ENCODE data around the gene RBBP4. TPM values are rescaled to one million over a fixed set of nuclear protein-coding genes. Genes with fewer than 3 reads are reported as not detected.
A peak's percentile ranks its signal among the peaks of the same experiment; 100 is the strongest.

Gene RBBP4
- total and polyA plus RNA-seq, 2 of the 13 experiments (the other 11 are each of a cell fraction or from before 2014, with no cell fraction given), result 64.4 to 166 TPM

- TF ChIP-seq, protein P1, sequence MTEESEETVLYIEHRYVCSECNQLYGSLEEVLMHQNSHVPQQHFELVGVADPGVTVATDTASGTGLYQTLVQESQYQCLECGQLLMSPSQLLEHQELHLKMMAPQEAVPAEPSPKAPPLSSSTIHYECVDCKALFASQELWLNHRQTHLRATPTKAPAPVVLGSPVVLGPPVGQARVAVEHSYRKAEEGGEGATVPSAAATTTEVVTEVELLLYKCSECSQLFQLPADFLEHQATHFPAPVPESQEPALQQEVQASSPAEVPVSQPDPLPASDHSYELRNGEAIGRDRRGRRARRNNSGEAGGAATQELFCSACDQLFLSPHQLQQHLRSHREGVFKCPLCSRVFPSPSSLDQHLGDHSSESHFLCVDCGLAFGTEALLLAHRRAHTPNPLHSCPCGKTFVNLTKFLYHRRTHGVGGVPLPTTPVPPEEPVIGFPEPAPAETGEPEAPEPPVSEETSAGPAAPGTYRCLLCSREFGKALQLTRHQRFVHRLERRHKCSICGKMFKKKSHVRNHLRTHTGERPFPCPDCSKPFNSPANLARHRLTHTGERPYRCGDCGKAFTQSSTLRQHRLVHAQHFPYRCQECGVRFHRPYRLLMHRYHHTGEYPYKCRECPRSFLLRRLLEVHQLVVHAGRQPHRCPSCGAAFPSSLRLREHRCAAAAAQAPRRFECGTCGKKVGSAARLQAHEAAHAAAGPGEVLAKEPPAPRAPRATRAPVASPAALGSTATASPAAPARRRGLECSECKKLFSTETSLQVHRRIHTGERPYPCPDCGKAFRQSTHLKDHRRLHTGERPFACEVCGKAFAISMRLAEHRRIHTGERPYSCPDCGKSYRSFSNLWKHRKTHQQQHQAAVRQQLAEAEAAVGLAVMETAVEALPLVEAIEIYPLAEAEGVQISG (CRISPR knock-in tag; IDR thresholded peaks at IDR 0.05), result peak; percentile 54; the same call in 1 of the 2 replicates
- TF ChIP-seq PHF21A (CRISPR knock-in tag; IDR thresholded peaks at IDR 0.05), result peak; percentile 63; the same call in 1 of the 2 replicates
- TF ChIP-seq POLR2AphosphoS5 (IDR thresholded peaks at IDR 0.05; ENCODE audit: low read depth, low read length), result peak; percentile 85; the same call in 1 of the 2 replicates
- peak; percentile 88; the same call in 1 of the 2 replicates for TF ChIP-seq TFAP4 (IDR thresholded peaks at IDR 0.05; ENCODE audit: borderline replicate concordance, low read depth)
- 0 out of 2 replicates have a peak, but pooled peaks have one; percentile 23 for TF ChIP-seq ZSCAN31 (CRISPR knock-in tag; IDR thresholded peaks at IDR 0.05; ENCODE audit: low read depth)
- TF ChIP-seq GABPB1 (CRISPR knock-in tag; IDR thresholded peaks at IDR 0.05), result peak; percentile 69; the same call in 1 of the 2 replicates
- peak; percentile 40; the same call in 1 of the 2 replicates for TF ChIP-seq SAFB2 (CRISPR knock-in tag; IDR thresholded peaks at IDR 0.05; ENCODE audit: borderline replicate concordance, low read depth)
- TF ChIP-seq, protein P2, sequence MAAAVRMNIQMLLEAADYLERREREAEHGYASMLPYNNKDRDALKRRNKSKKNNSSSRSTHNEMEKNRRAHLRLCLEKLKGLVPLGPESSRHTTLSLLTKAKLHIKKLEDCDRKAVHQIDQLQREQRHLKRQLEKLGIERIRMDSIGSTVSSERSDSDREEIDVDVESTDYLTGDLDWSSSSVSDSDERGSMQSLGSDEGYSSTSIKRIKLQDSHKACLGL (CRISPR knock-in tag; IDR thresholded peaks at IDR 0.05), result 0 out of 2 replicates have a peak, but pooled peaks have one; percentile 21
- TF ChIP-seq ZFP36L1 (CRISPR knock-in tag; IDR thresholded peaks at IDR 0.05), result 0 out of 2 replicates have a peak, but pooled peaks have one; percentile 41
- TF ChIP-seq CENPT (CRISPR knock-in tag; IDR thresholded peaks at IDR 0.05; ENCODE audit: low read depth), result peak; percentile 43; the same call in 1 of the 2 replicates
- peak; percentile 49; the same call in 1 of the 2 replicates for TF ChIP-seq MAX (IDR thresholded peaks at IDR 0.05)
- no peak for TF ChIP-seq KDM6A (CRISPR knock-in tag; IDR thresholded peaks at IDR 0.05; ENCODE audit: low read depth)
- peak; percentile 37 for TF ChIP-seq HNRNPLL (IDR thresholded peaks at IDR 0.05; ENCODE audit: low read depth, low read length, poor library complexity, severe bottlenecking)
- TF ChIP-seq, protein P3, sequence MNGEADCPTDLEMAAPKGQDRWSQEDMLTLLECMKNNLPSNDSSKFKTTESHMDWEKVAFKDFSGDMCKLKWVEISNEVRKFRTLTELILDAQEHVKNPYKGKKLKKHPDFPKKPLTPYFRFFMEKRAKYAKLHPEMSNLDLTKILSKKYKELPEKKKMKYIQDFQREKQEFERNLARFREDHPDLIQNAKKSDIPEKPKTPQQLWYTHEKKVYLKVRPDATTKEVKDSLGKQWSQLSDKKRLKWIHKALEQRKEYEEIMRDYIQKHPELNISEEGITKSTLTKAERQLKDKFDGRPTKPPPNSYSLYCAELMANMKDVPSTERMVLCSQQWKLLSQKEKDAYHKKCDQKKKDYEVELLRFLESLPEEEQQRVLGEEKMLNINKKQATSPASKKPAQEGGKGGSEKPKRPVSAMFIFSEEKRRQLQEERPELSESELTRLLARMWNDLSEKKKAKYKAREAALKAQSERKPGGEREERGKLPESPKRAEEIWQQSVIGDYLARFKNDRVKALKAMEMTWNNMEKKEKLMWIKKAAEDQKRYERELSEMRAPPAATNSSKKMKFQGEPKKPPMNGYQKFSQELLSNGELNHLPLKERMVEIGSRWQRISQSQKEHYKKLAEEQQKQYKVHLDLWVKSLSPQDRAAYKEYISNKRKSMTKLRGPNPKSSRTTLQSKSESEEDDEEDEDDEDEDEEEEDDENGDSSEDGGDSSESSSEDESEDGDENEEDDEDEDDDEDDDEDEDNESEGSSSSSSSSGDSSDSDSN (CRISPR knock-in tag; IDR thresholded peaks at IDR 0.05), result 0 out of 2 replicates have a peak, but pooled peaks have one; percentile 20
- TF ChIP-seq DR1 (CRISPR knock-in tag; IDR thresholded peaks at IDR 0.05), result peak; percentile 79
- TF ChIP-seq ZMYM3 (CRISPR knock-in tag; IDR thresholded peaks at IDR 0.05), result peak; percentile 44; the same call in 1 of the 2 replicates
- TF ChIP-seq, protein P4, sequence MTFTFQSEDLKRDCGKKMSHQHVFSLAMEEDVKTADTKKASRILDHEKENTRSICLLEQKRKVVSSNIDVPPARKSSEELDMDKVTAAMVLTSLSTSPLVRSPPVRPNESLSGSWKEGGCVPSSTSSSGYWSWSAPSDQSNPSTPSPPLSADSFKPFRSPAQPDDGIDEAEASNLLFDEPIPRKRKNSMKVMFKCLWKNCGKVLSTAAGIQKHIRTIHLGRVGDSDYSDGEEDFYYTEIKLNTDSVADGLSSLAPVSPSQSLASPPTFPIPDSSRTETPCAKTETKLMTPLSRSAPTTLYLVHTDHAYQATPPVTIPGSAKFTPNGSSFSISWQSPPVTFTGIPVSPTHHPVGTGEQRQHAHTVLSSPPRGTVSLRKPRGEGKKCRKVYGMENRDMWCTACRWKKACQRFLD (CRISPR knock-in tag; IDR thresholded peaks at IDR 0.05; ENCODE audit: borderline replicate concordance), result 0 out of 2 replicates have a peak, but pooled peaks have one; percentile 34
- TF ChIP-seq ZNF451 (CRISPR knock-in tag; IDR thresholded peaks at IDR 0.05), result 0 out of 2 replicates have a peak, but pooled peaks have one; percentile 30
- no peak for TF ChIP-seq NAIF1 (CRISPR knock-in tag; IDR thresholded peaks at IDR 0.05; ENCODE audit: borderline replicate concordance)
- TF ChIP-seq ZNF543 (CRISPR knock-in tag; IDR thresholded peaks at IDR 0.05), result 0 out of 2 replicates have a peak, but pooled peaks have one; percentile 40
These were observed 38.7 kb upstream of the RBBP4 start (continued) for GRCh38 chr1:32612189-32612881.
